ENCODE data around the gene RFT1. TPM values are rescaled to one million over a fixed set of nuclear protein-coding genes. Genes with fewer than 3 reads are reported as not detected.

The RFT1 gene
- total RNA-seq, 2 donors from 2014 or later: 29.3 to 35.2 TPM

GRCh38 chr3:53137835-53138446, 7.7 kb upstream of the RFT1 start:
- no peak overlapping the region for H3K27ac ChIP-seq (ENCODE audit: low read depth, low read length)
- Mint-ChIP-seq H3K9me3 (no peaks in the 10 kb centered on the region), H3K36me3 (ENCODE audit: low read depth) (no peaks in the 10 kb centered on the region), H3K4me3 (no peak overlapping the region), H3K27me3 (ENCODE audit: insufficient read depth) (peaks cover 2% of the 10 kb centered on the region), H3K27ac (no peak overlapping the region), H3K4me1 (no peaks in the 10 kb centered on the region)
- H3K9me3 ChIP-seq (ENCODE audit: control insufficient read depth, low read length): no peaks in the 10 kb centered on the region
- H3K36me3 ChIP-seq (ENCODE audit: control insufficient read depth, insufficient read depth, low read length): no peaks in the 10 kb centered on the region
- H3K27me3 ChIP-seq (ENCODE audit: control insufficient read depth, insufficient read depth, low read length, poor library complexity, severe bottlenecking): no peaks in the 10 kb centered on the region
- no peak for TF ChIP-seq CTCF (conservative IDR thresholded peaks at IDR 0.05)
- H3K4me3 ChIP-seq (ENCODE audit: low read length): no peak overlapping the region
- 87 to 93% methylated on average over 2 to 3 of the region's 4 CpGs for WGBS, 2 experiments (ENCODE audit: insufficient coverage in 1 of 2, insufficient read length in 1 of 2)
- no peak overlapping the region for H3K9ac ChIP-seq (ENCODE audit: extremely low read depth, low read length, poor library complexity, severe bottlenecking)
- DNase-seq: no peak
- H3K4me1 ChIP-seq (ENCODE audit: control insufficient read depth, insufficient read depth, low read length): no peaks in the 10 kb centered on the region

DNA sequence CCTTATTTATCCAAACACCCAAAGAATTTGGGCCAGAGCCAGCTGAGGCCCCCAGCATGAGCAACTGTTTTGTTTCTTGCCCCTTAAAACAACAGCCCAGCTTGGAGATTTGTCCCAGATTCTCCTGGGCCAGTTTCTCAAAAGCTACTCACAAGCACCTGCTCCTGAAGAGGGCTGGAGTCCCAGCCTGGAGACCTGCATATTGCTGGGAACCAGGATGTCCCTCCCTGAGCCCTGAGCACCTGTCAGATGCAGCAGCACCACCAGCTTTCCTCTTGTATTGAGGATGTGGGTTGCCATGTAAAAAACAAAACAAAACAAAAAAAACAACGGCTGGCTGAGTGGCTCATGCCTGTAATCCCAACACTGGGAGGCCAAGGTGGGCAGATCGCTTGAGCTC, 7.0 kb upstream of the RFT1 start:
- Mint-ChIP-seq H3K4me3 (no peak overlapping the region), H3K27me3 (ENCODE audit: insufficient read depth) (peaks cover 5% of the 10 kb centered on the region), H3K27ac (no peak overlapping the region), H3K4me1 (no peaks in the 10 kb centered on the region), H3K9me3 (no peaks in the 10 kb centered on the region), H3K36me3 (ENCODE audit: low read depth) (no peaks in the 10 kb centered on the region)
- DNase-seq: no peak
- no peak overlapping the region for H3K4me3 ChIP-seq (ENCODE audit: low read length)
- no peak for TF ChIP-seq CTCF (conservative IDR thresholded peaks at IDR 0.05)
- 86 to 94% methylated on average over 2 of the region's 2 CpGs for WGBS, 2 experiments (ENCODE audit: insufficient coverage in 1 of 2, insufficient read length in 1 of 2)
- H3K27me3 ChIP-seq (ENCODE audit: control insufficient read depth, insufficient read depth, low read length, poor library complexity, severe bottlenecking): no peaks in the 10 kb centered on the region
- no peak overlapping the region for H3K27ac ChIP-seq (ENCODE audit: low read depth, low read length)
- H3K36me3 ChIP-seq (ENCODE audit: control insufficient read depth, insufficient read depth, low read length): no peaks in the 10 kb centered on the region
- H3K9ac ChIP-seq (ENCODE audit: extremely low read depth, low read length, poor library complexity, severe bottlenecking): no peak overlapping the region
- no peaks in the 10 kb centered on the region for H3K9me3 ChIP-seq (ENCODE audit: control insufficient read depth, low read length)
- H3K4me1 ChIP-seq (ENCODE audit: control insufficient read depth, insufficient read depth, low read length): no peaks in the 10 kb centered on the region

DNA sequence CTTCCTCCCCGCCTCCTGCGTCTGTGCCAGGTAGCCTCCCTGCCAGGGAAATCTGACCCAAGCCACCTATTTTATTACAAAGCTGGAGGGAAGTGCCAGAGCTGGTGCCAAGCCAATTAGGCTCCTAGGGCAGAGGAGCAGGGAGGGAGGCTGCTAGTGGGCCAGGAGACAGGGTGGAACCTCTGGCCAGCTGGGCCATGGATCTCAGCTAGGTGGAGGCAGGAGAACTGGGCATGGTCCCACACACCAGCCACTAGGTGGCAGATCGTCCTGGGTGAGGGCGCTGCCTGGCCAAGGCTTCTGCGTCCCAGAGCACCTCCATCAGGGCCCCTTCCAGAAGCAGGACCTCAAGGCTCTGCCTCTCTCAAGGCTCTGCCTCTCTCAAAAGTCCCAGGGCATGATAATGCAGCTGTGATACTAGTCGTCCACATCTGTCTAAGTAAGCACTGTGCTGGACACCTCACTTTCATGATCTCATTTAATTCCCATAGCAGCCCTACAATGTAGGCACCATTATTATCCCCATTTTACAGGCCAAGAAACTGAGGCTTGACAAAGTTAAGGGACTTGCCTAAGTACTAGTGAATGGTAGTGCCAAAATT, 4.5 kb upstream of the RFT1 start:
- no peaks in the 10 kb centered on the region for H3K36me3 Mint-ChIP-seq (ENCODE audit: low read depth)
- Histone ChIP-seq H3K9me3 (ENCODE audit: control insufficient read depth, low read length) (no peaks in the 10 kb centered on the region), H3K27ac (ENCODE audit: low read depth, low read length) (no peak overlapping the region), H3K27me3 (ENCODE audit: control insufficient read depth, insufficient read depth, low read length, poor library complexity, severe bottlenecking) (no peaks in the 10 kb centered on the region), H3K4me1 (ENCODE audit: control insufficient read depth, insufficient read depth, low read length) (peaks cover 4% of the 10 kb centered on the region), H3K9ac (ENCODE audit: extremely low read depth, low read length, poor library complexity, severe bottlenecking) (no peak overlapping the region), H3K4me3 (ENCODE audit: low read length) (no peak overlapping the region), H3K36me3 (ENCODE audit: control insufficient read depth, insufficient read depth, low read length) (no peaks in the 10 kb centered on the region)
- peaks cover 5% of the 10 kb centered on the region for H3K27me3 Mint-ChIP-seq (ENCODE audit: insufficient read depth)
- TF ChIP-seq CTCF (conservative IDR thresholded peaks at IDR 0.05): peak; percentile 95
- no peaks in the 10 kb centered on the region for H3K9me3 Mint-ChIP-seq
- no peak overlapping the region for H3K27ac Mint-ChIP-seq
- H3K4me1 Mint-ChIP-seq: peaks cover 11% of the 10 kb centered on the region
- peak; percentile 94 for DNase-seq
- WGBS, 2 experiments (ENCODE audit: insufficient coverage in 1 of 2, insufficient read length in 1 of 2): 39 to 40% methylated on average over 6 of the region's 6 CpGs
- H3K4me3 Mint-ChIP-seq: no peak overlapping the region
